VCaP (cell line): ENCODE measurements around the gene HMX3.

Experiments
- H3K27ac ChIP-seq: fragments of 450-650 bp; 2 replicates; pipeline ENCODE4 v1.5.1; 2017
- TF ChIP-seq, protein P1 (sequence below): fragments of 450-650 bp; conservative IDR thresholded peaks from 2 replicates; pipeline ENCODE4 v1.5.1; 2017; ENCODE audit warnings: mild to moderate bottlenecking, moderate library complexity

The HMX3 gene

DNA sequence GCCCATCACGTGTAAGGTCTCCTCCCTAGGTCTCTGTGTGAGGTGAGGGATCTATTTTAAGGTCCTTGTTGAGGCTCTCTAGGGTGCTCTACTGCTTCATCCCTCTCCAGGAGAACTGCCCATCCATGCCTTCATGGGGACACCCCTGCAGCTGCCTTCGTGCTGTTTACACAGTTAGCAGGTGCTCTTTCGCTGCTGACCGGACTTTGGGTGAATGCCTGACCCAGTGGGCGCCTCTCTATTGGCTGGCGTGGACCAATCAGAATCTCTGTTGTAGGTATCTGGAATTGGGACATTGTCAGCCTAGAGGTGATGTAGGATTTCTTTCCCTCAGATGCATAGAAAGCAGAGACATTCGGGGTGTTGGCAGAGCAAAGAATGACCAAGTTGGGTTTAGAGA lies 38.7 kb upstream of the HMX3 start:
- TF ChIP-seq, protein P1, sequence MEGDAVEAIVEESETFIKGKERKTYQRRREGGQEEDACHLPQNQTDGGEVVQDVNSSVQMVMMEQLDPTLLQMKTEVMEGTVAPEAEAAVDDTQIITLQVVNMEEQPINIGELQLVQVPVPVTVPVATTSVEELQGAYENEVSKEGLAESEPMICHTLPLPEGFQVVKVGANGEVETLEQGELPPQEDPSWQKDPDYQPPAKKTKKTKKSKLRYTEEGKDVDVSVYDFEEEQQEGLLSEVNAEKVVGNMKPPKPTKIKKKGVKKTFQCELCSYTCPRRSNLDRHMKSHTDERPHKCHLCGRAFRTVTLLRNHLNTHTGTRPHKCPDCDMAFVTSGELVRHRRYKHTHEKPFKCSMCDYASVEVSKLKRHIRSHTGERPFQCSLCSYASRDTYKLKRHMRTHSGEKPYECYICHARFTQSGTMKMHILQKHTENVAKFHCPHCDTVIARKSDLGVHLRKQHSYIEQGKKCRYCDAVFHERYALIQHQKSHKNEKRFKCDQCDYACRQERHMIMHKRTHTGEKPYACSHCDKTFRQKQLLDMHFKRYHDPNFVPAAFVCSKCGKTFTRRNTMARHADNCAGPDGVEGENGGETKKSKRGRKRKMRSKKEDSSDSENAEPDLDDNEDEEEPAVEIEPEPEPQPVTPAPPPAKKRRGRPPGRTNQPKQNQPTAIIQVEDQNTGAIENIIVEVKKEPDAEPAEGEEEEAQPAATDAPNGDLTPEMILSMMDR: no peak

DNA sequence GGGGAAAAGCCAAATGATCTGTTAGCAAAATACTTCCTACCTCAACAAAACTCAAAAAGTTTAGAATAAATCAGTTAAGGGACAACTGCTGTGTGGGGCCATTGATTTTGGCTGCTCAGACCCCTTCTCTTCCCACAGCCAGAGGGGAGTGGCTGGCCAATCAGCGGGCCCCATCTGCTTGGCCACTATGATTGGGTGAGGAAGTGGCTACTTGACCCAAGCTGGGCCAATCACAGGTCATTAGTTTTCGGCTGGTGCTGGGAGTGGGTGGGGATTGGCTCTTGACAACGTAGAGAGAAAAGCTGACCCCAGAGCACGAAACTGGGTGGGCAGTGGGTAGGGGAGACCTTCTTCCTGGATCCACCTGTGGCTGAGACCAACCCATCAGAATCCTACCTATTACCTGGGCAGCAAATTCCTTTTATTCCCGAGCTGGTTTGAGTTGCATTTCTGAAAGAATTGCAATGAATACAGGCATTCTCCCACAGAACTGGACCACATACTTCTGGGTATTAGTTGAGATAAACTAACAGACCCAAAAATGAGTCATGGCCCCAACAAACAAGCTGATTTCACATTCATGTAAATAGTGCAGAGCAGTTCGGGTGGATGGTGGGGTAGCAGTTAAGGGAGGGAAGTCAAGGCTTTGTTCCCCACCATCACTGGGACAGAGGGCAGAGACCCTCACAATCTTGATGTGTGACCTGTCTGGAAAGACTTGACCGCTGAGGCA lies 35.6 kb upstream of the HMX3 start:
- TF ChIP-seq, protein P1: no peak
- no peak overlapping the region for H3K27ac ChIP-seq

More for the DNA sequence above, 38.7 kb upstream of the HMX3 start:
- no peak overlapping the region for H3K27ac ChIP-seq

DNA sequence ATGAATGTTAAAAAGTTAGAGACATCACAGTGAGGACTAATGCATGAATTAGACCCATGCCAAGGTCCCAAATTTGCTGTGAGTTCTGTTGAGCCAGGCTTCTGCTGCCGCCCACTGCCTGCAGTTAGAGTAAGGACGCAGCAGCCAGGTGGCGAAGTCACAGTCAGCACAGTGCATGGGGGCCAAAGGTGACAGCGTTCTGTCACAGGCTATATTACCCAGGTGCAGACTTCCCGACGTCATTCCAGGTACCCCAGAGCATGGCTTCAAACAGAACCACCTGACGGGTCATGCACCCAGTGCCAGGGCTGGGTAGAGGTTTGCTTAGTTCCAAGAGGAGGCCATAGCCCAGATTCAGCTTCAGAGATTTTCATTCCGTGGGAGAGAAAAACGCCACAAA lies 33.9 kb upstream of the HMX3 start:
- TF ChIP-seq, protein P1: no peak

DNA sequence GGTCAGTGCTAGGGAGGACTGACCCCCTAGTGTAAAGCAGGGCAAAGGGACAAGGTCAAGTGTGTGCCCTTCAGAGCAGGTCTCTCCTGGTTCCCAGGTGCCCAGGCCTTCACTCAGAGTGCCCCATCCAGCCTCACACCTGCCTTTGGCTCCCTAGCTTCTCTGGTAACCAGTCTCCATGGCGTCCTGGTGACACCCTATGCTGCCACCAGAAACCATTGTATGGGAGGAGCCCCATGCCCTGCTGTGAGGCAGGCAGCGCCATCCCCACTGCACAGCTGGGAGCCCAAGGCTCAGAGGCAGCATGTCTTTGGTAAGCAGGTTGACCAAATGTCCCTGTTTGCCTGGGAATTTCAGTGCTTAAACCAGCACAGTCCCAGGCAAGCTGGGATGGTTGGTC lies 33.1 kb upstream of the HMX3 start:
- TF ChIP-seq, protein P1: no peak
- no peak overlapping the region for H3K27ac ChIP-seq

More for the DNA sequence above, 33.9 kb upstream of the HMX3 start:
- no peak overlapping the region for H3K27ac ChIP-seq

DNA sequence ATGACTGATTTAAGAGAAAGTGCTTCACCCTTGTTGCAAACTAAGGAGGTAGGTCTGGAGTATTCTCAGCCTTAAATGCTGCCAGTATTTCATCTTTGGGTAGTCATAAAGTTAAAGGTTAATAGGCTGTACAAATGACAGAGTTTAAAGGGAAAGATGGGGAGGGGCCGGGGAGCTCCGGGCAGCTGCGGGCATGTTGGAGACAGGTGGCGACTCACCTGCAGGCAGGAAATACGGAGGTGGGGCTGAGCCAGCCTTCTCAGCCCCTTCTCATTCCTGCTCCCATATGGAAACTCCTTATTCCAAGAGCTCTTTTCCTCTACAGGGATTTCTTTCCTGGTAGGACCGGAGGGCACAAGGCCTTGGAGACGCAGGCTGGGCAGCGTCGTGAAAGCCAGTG lies 31.8 kb upstream of the HMX3 start:
- no peak overlapping the region for H3K27ac ChIP-seq
- TF ChIP-seq, protein P1: no peak

DNA sequence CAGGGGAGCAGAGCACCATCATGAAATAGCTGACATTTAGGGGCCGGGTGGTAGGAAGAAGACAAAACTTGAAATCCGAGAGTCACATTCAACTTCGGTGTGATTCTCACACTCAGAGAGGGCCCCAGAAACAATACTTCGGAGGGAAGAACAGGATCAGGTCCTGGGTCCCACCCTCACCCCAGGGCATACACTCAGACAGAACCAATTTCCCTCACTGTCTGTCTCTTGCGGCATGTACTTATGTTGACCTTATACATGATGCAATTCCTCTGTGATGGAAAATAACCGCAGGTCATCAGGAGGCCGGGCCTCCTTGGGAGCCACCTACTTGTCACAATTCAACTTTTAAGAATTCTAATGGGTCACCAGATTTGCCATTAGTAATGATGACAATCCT lies 26.3 kb upstream of the HMX3 start:
- no peak overlapping the region for H3K27ac ChIP-seq
- TF ChIP-seq, protein P1: no peak

DNA sequence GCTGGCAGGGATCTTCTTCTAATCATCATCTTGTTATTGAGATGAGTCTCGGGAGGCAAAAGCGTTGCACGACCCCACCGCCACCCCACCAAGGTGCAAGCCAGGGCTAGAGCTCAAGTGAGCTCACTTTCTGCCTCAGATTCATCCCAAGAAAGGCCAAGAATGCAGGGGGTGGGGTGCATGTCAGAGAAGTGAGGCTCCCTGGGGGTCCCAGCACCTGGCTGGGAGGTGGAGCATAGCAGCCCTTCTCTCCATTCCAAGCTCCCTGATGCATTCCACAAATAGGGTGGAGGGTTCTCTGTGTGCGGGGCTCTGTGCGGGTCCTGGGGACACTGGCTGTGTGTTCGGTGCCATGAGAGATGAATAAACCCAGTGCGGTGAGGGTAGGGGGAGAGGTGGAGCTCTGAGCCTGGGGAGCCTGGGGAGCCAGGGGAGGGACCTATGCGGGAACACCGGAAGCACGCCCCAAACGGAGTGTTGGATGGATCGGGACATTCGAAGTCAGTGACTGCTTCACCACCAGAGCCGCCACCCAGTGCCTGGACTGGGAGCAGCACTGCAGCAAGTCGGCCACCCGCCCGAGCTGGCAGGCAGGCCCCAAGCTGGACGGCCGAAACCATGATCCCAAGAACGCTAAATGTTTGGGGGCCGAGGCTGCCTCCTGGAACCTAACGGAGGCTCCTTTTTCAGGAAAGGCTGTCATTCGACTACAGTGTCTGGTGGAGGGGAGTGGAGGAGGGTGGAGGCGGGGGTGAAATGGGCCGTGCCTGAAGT lies 17.9 kb upstream of the HMX3 start:
- TF ChIP-seq, protein P1: no peak
- H3K27ac ChIP-seq: no peak overlapping the region
